ENCODE data around the gene RNU11.
"Not testable (repeated sequence)": the region's sequence is repeated elsewhere in the genome, so short reads cannot be mapped to it uniquely, and the experiment has no call there.

RNU11 gene

GRCh38 chr1:28666806-28667205 is 18.4 kb downstream of the RNU11 start:
- no peak overlapping the region for H3K4me3 ChIP-seq
- H3K27ac ChIP-seq, result no peak overlapping the region
- no peak for DNase-seq (ENCODE audit: low spot score)
- TF ChIP-seq CTCF (IDR thresholded peaks at IDR 0.05), result no peak

- Histone ChIP-seq H3K27ac (peak within 1 kb of the TSS; percentile 88 to 99), H3K4me3 (peak within 1 kb of the TSS; percentile 70)
- peak; percentile 89 for DNase-seq (ENCODE audit: low spot score)
- TF ChIP-seq CTCF (IDR thresholded peaks at IDR 0.05), result no peak
These were observed 20.0 kb downstream of the RNU11 start, which contains the start of gene GMEB1 for GRCh38 chr1:28668191-28668955. Gene GMEB1 (plus strand): TSS chr1:28668784. CDS start chr1:28683613, 14,829 bp downstream.

- Histone ChIP-seq H3K27ac (peak overlapping the region; percentile 88 to 99), H3K4me3 (peak overlapping the region; percentile 70)
- no peak for TF ChIP-seq CTCF (IDR thresholded peaks at IDR 0.05)
- peak; percentile 81 for DNase-seq (ENCODE audit: low spot score)
These were observed 20.7 kb downstream of the RNU11 start for GRCh38 chr1:28668956-28669723.

GRCh38 chr1:28671254-28671780 is 22.9 kb downstream of the RNU11 start:
- no peak overlapping the region for H3K4me3 ChIP-seq
- no peak for DNase-seq (ENCODE audit: low spot score)
- H3K27ac ChIP-seq, result no peak overlapping the region
- no peak for TF ChIP-seq CTCF (IDR thresholded peaks at IDR 0.05)

- not testable (repeated sequence) for DNase-seq (ENCODE audit: low spot score); H3K4me3 ChIP-seq; H3K27ac ChIP-seq
These were observed 24.6 kb downstream of the RNU11 start for GRCh38 chr1:28672971-28673370.

- TF ChIP-seq CTCF (IDR thresholded peaks at IDR 0.05), result no peak
- no peak for DNase-seq (ENCODE audit: low spot score)
- Histone ChIP-seq H3K4me3 (no peak overlapping the region), H3K27ac (no peak overlapping the region)
These were observed 27.5 kb downstream of the RNU11 start for GRCh38 chr1:28675924-28676257.

GRCh38 chr1:28680151-28680550 is 31.8 kb downstream of the RNU11 start:
- Histone ChIP-seq H3K4me3 (no peak overlapping the region), H3K27ac (no peak overlapping the region)
- DNase-seq (ENCODE audit: low spot score), result no peak
- TF ChIP-seq CTCF (IDR thresholded peaks at IDR 0.05), result no peak
